ENCODE results near the gene CBX8.

GRCh38 chr17:79835470-79835899 is 38.6 kb upstream of the CBX8 start:
- TF ChIP-seq CTCF (IDR thresholded peaks at IDR 0.05; ENCODE audit: poor library complexity) (no peak), EZH2 (IDR thresholded peaks at IDR 0.05; ENCODE audit: borderline replicate concordance) (no peak)
